Measurements from ENCODE around the gene QRFP. TPM values are rescaled to one million over a fixed set of nuclear protein-coding genes. Genes with fewer than 3 reads are reported as not detected.

QRFP gene
- polyA plus RNA-seq, 1 donor, result 0.36 TPM

- H3K4me3 ChIP-seq (ENCODE audit: low read length), result no peak overlapping the region
- H3K4me1 ChIP-seq (ENCODE audit: control insufficient read depth, insufficient read depth, low read length), result peaks cover 8% of the 10 kb centered on the region
- no peak overlapping the region for H3K27ac ChIP-seq (ENCODE audit: low read length)
- no peak for DNase-seq
- no peaks in the 10 kb centered on the region for H3K9me3 ChIP-seq (ENCODE audit: control insufficient read depth, low read depth, low read length)
- peaks cover 59% of the 10 kb centered on the region for H3K27me3 ChIP-seq (ENCODE audit: control insufficient read depth, insufficient read depth, low read length)
- WGBS (ENCODE audit: insufficient coverage, low lambda C conversion rate), result 0% methylated on average over 5 of the region's 26 CpGs
- H3K36me3 ChIP-seq (ENCODE audit: control insufficient read depth, insufficient read depth, low read length), result no peaks in the 10 kb centered on the region
Observed at GRCh38 chr9:130933114-130934046, 36.8 kb upstream of the QRFP start.

DNA sequence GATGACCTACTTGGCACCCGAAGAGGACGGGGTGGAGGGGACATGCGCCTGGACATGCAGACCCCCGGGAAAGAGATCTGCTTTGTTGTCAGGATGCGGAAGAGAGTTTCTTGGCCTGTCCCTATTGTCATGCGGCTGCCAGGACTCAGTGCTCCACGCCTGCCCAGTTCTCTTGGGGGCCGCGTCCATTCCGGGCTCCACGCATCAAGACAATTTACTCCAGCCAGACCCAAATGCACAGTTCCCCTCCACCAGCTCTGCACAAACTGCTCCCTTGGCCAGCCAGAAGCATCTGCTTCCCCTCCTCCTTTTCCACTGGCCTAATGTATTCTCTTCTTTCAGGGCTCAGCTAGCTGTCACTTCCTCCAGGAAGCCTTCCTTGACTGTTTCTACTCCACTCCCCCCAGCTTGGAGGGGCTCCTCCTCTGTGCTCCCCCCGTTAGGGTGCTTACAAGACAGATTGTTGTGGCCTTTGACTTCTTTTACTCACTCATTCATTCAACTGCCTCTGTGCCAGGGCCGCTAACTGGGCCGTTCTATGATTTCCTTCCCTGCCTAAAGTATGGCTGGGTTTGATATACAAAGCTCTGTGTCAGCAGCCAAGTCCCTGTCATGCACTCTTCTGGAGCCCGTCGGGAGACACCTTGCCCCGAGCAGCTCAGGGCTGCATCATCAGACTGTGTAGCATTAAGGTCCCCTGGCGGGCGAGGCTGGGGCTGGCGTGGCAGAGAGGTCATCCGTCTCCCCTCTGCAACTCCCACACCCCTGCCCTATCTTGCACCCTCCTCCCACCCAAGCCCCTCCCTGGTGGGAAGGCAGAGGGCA, 35.9 kb upstream of the QRFP start:
- Histone ChIP-seq H3K27me3 (ENCODE audit: control insufficient read depth, insufficient read depth, low read length) (peaks cover 51% of the 10 kb centered on the region), H3K27ac (ENCODE audit: low read length) (no peak overlapping the region), H3K4me1 (ENCODE audit: control insufficient read depth, insufficient read depth, low read length) (peaks cover 8% of the 10 kb centered on the region), H3K36me3 (ENCODE audit: control insufficient read depth, insufficient read depth, low read length) (no peaks in the 10 kb centered on the region), H3K9me3 (ENCODE audit: control insufficient read depth, low read depth, low read length) (no peaks in the 10 kb centered on the region), H3K4me3 (ENCODE audit: low read length) (no peak overlapping the region)
- 0% methylated on average over 1 of the region's 21 CpGs for WGBS (ENCODE audit: insufficient coverage, low lambda C conversion rate)
- DNase-seq, result no peak

GRCh38 chr9:130931508-130932254, 35.1 kb upstream of the QRFP start:
- no peak for DNase-seq
- H3K4me3 ChIP-seq (ENCODE audit: low read length), result no peak overlapping the region
- H3K27me3 ChIP-seq (ENCODE audit: control insufficient read depth, insufficient read depth, low read length), result peaks cover 43% of the 10 kb centered on the region
- no peaks in the 10 kb centered on the region for H3K36me3 ChIP-seq (ENCODE audit: control insufficient read depth, insufficient read depth, low read length)
- H3K4me1 ChIP-seq (ENCODE audit: control insufficient read depth, insufficient read depth, low read length), result peaks cover 8% of the 10 kb centered on the region
- WGBS (ENCODE audit: insufficient coverage, low lambda C conversion rate), result 81% methylated on average over 4 of the region's 20 CpGs
- H3K9me3 ChIP-seq (ENCODE audit: control insufficient read depth, low read depth, low read length), result no peaks in the 10 kb centered on the region
- no peak overlapping the region for H3K27ac ChIP-seq (ENCODE audit: low read length)

DNA sequence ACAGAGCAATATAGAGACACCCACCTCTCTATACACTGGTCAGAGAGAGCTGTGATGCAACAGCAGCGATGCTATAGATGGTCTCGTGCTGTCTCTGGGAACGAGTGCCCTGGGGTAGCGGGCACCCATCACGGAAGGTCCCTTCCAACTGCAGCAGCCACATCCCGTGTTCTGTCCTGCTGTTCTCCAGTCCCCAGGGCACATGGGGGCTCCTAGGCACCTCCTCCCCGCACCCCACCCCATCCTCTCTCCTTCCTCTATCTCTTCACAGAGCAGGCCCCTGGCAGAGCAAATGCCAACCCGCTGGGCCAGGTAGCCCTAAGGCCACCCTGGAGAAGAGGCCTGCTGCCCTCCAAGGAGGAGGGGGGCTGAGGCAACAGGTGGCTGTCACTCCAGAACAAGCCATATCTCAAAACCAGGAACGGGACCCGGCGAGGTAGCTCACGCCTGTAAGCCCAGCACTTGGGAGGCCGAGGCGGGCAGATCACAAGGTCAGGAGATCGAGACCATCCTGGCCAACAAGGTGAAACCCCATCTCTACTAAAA, 34.3 kb upstream of the QRFP start:
- Histone ChIP-seq H3K36me3 (ENCODE audit: control insufficient read depth, insufficient read depth, low read length) (no peaks in the 10 kb centered on the region), H3K4me3 (ENCODE audit: low read length) (no peak overlapping the region), H3K27me3 (ENCODE audit: control insufficient read depth, insufficient read depth, low read length) (peaks cover 39% of the 10 kb centered on the region), H3K27ac (ENCODE audit: low read length) (no peak overlapping the region), H3K4me1 (ENCODE audit: control insufficient read depth, insufficient read depth, low read length) (peaks cover 7% of the 10 kb centered on the region), H3K9me3 (ENCODE audit: control insufficient read depth, low read depth, low read length) (no peaks in the 10 kb centered on the region)
- no peak for DNase-seq
- no CpG with 5 or more reads among the region's 15 CpGs for WGBS (ENCODE audit: insufficient coverage, low lambda C conversion rate)

DNA sequence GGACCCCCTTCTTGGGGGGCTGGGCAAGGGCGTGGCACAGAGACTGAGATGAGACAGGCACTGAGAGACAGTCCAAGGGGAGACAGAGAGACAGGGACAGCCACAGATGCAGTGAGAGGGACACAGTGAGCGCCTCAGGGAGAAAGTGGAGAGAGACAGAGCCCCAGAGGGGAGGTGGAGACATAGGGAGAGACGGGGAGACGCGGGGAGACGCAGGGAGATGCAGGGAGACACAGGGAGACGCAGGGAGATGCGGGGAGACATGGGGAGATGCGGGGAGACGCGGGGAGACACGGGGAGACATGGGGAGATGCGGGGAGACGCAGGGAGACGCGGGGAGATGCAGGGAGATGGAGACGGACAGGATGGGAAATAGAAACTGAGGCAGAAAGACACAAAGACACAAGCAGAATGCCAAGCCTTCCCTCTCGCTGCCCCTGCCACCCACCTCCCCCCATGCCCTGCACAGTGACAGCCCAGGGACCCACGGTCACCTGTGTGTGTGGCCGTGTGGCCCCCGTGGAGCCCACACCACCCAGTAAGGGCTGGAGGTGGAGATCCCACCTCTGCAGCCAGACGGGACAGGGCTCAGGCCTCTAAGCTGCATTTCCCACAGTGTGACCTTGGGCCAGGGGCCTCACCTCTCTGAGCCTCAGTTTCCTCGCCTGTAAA, 33.7 kb upstream of the QRFP start:
- WGBS (ENCODE audit: insufficient coverage, low lambda C conversion rate), result 91% methylated on average over 6 of the region's 23 CpGs
- no peaks in the 10 kb centered on the region for H3K36me3 ChIP-seq (ENCODE audit: control insufficient read depth, insufficient read depth, low read length)
- no peak overlapping the region for H3K4me3 ChIP-seq (ENCODE audit: low read length)
- H3K4me1 ChIP-seq (ENCODE audit: control insufficient read depth, insufficient read depth, low read length), result peaks cover 4% of the 10 kb centered on the region
- H3K27me3 ChIP-seq (ENCODE audit: control insufficient read depth, insufficient read depth, low read length), result peaks cover 42% of the 10 kb centered on the region
- H3K27ac ChIP-seq (ENCODE audit: low read length), result no peak overlapping the region
- DNase-seq, result no peak
- no peaks in the 10 kb centered on the region for H3K9me3 ChIP-seq (ENCODE audit: control insufficient read depth, low read depth, low read length)

DNA sequence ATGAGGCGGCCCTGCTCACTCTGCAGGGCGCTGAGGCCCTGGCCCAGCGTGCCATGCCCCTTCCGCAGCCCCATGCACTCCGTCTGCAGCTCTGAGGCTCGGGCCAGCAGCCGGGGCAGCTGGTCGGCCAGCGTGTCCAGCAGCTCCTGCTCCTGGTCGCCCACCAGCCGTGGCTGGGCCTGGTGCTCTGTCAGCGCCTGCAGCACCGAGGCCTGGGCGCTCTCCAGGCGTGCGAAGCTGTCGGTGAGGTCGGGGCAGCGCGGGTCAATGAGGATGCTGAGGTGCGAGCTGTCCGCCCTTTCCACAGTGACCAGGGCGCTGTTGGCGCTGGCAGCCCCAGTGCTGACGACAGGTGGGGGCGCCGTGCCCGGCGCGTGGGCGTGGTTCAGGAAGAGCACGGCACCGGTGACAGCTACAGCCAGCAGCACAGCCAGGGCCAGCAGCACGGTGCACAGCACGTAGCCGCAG, 33.0 kb upstream of the QRFP start:
- H3K4me1 ChIP-seq (ENCODE audit: control insufficient read depth, insufficient read depth, low read length), result peaks cover 4% of the 10 kb centered on the region
- DNase-seq, result no peak
- H3K4me3 ChIP-seq (ENCODE audit: low read length), result no peak overlapping the region
- WGBS (ENCODE audit: insufficient coverage, low lambda C conversion rate), result no CpG with 5 or more reads among the region's 36 CpGs
- H3K27me3 ChIP-seq (ENCODE audit: control insufficient read depth, insufficient read depth, low read length), result peaks cover 38% of the 10 kb centered on the region
- H3K36me3 ChIP-seq (ENCODE audit: control insufficient read depth, insufficient read depth, low read length), result no peaks in the 10 kb centered on the region
- no peaks in the 10 kb centered on the region for H3K9me3 ChIP-seq (ENCODE audit: control insufficient read depth, low read depth, low read length)
- H3K27ac ChIP-seq (ENCODE audit: low read length), result no peak overlapping the region

- WGBS (ENCODE audit: insufficient coverage, low lambda C conversion rate), result no CpG with 5 or more reads among the region's 14 CpGs
- Histone ChIP-seq H3K4me3 (ENCODE audit: low read length) (no peak overlapping the region), H3K36me3 (ENCODE audit: control insufficient read depth, insufficient read depth, low read length) (no peaks in the 10 kb centered on the region), H3K27me3 (ENCODE audit: control insufficient read depth, insufficient read depth, low read length) (peaks cover 33% of the 10 kb centered on the region), H3K27ac (ENCODE audit: low read length) (no peak overlapping the region), H3K9me3 (ENCODE audit: control insufficient read depth, low read depth, low read length) (no peaks in the 10 kb centered on the region), H3K4me1 (ENCODE audit: control insufficient read depth, insufficient read depth, low read length) (peaks cover 2% of the 10 kb centered on the region)
- no peak for DNase-seq
Observed at GRCh38 chr9:130927995-130928900, 31.6 kb upstream of the QRFP start.

GRCh38 chr9:130927338-130927737, 30.7 kb upstream of the QRFP start:
- no peak overlapping the region for H3K4me3 ChIP-seq (ENCODE audit: low read length)
- peaks cover 29% of the 10 kb centered on the region for H3K27me3 ChIP-seq (ENCODE audit: control insufficient read depth, insufficient read depth, low read length)
- H3K4me1 ChIP-seq (ENCODE audit: control insufficient read depth, insufficient read depth, low read length), result no peaks in the 10 kb centered on the region
- H3K9me3 ChIP-seq (ENCODE audit: control insufficient read depth, low read depth, low read length), result no peaks in the 10 kb centered on the region
- WGBS (ENCODE audit: insufficient coverage, low lambda C conversion rate), result no CpG with 5 or more reads among the region's 10 CpGs
- no peaks in the 10 kb centered on the region for H3K36me3 ChIP-seq (ENCODE audit: control insufficient read depth, insufficient read depth, low read length)
- no peak overlapping the region for H3K27ac ChIP-seq (ENCODE audit: low read length)
- DNase-seq, result no peak
